HG03469 (cell line): ENCODE results near the gene RHBDF2.

Source experiments
- ATAC-seq: cut with Tn5 transposase; IDR thresholded peaks from one replicate; pipeline ENCODE4 v1.9.1; 2021; ENCODE audit warnings: mild to moderate bottlenecking, moderate library complexity, moderate number of reproducible peaks; ENCODE audit not compliant: unreplicated experiment

Gene RHBDF2

GRCh38 chr17:76501018-76501826 is at the start of gene RHBDF2:
RHBDF2 (minus strand) TSS chr17:76501423; CDS start chr17:76481524, 19,899 bp downstream.
- peak; percentile 31 for ATAC-seq

- no peak for ATAC-seq
These were observed 48.3 kb upstream of the RHBDF2 start for GRCh38 chr17:76549539-76549938.

- no peak for ATAC-seq
These were observed 47.9 kb upstream of the RHBDF2 start for GRCh38 chr17:76549215-76549518.

GRCh38 chr17:76548378-76549214 is 47.4 kb upstream of the RHBDF2 start:
- no peak for ATAC-seq

- ATAC-seq: no peak
These were observed 46.5 kb upstream of the RHBDF2 start for GRCh38 chr17:76547642-76548202.

- ATAC-seq: no peak
These were observed 46.0 kb upstream of the RHBDF2 start for GRCh38 chr17:76547183-76547641.

- ATAC-seq: no peak
These were observed 45.4 kb upstream of the RHBDF2 start for GRCh38 chr17:76546556-76547182.

GRCh38 chr17:76545918-76546555 is 44.8 kb upstream of the RHBDF2 start:
- ATAC-seq: no peak

- no peak for ATAC-seq
These were observed 43.5 kb upstream of the RHBDF2 start for GRCh38 chr17:76544546-76545365.

GRCh38 chr17:76543826-76544545 is 42.8 kb upstream of the RHBDF2 start:
- ATAC-seq: no peak

- no peak for ATAC-seq
These were observed 42.2 kb upstream of the RHBDF2 start for GRCh38 chr17:76543482-76543825.

GRCh38 chr17:76542984-76543383 is 41.8 kb upstream of the RHBDF2 start:
- ATAC-seq: no peak

- ATAC-seq: no peak
These were observed 41.3 kb upstream of the RHBDF2 start for GRCh38 chr17:76542566-76542971.

GRCh38 chr17:76541739-76542454 is 40.7 kb upstream of the RHBDF2 start:
- ATAC-seq: no peak

- no peak for ATAC-seq
These were observed 39.4 kb upstream of the RHBDF2 start for GRCh38 chr17:76540381-76541300.

GRCh38 chr17:76539631-76540271 is 38.5 kb upstream of the RHBDF2 start, which contains the start of gene PRCD:
PRCD (plus strand) TSS chr17:76540044; CDS start chr17:76540142, 98 bp downstream.
- no peak for ATAC-seq
